ENCODE results near the gene PPP2R2D. TPM values are rescaled to one million over a fixed set of nuclear protein-coding genes. Genes with fewer than 3 reads are reported as not detected.

Gene PPP2R2D
- total RNA-seq, 4 donors from 2014 or later, result 39.2 to 79.0 (median 52.9) TPM

DNA sequence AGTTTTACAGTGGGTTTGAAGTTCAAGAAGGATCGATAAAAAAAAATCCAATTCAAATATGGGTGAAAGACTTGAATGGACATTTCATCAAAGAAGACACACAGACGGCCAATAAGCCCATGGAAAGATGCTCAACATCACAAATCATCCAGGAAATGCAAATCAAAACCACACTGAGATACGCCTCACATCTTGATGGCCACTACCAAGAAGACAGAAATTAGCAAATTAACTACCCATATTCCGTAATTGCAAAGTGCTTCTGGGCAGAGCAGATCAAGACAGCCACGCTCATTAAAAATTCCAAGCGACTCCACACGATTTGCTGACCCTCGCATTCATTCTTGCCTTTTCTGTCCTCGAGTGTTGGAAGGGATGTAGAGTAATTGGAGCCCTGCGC, 34.1 kb upstream of the PPP2R2D start:
- intact Hi-C loops (cut with DNase I; ENCODE audit: low total_unique reads), result no loop called here

DNA sequence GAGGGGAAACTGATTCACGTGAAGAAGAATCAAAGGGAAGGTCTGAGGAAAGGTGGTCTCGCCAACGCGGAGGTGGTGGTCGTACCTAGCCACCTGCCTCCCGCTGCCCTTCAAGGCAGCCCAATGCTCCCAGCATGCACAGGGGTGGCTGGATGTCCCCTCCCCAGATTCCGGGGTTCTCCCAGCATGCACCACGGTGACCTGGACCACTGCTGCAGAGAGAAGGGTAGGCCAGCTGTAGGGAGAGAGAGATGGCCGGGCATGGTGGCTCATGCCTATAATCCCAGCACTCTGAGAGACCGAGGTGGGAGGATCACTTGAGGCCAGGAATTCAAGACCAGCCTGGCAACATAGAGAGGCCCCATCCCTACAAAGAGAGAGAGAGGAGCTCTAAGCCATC, 32.4 kb upstream of the PPP2R2D start:
- H3K4me1 ChIP-seq, result no peaks in the 10 kb centered on the region
- intact Hi-C loops (cut with DNase I; ENCODE audit: low total_unique reads), result no loop called here
- TF ChIP-seq EP300 (IDR thresholded peaks at IDR 0.05; ENCODE audit: low read depth) (no peak), POLR2AphosphoS5 (IDR thresholded peaks at IDR 0.05) (no peak), POLR2A (IDR thresholded peaks at IDR 0.05) (no peak)
- TF ChIP-seq, protein P1, sequence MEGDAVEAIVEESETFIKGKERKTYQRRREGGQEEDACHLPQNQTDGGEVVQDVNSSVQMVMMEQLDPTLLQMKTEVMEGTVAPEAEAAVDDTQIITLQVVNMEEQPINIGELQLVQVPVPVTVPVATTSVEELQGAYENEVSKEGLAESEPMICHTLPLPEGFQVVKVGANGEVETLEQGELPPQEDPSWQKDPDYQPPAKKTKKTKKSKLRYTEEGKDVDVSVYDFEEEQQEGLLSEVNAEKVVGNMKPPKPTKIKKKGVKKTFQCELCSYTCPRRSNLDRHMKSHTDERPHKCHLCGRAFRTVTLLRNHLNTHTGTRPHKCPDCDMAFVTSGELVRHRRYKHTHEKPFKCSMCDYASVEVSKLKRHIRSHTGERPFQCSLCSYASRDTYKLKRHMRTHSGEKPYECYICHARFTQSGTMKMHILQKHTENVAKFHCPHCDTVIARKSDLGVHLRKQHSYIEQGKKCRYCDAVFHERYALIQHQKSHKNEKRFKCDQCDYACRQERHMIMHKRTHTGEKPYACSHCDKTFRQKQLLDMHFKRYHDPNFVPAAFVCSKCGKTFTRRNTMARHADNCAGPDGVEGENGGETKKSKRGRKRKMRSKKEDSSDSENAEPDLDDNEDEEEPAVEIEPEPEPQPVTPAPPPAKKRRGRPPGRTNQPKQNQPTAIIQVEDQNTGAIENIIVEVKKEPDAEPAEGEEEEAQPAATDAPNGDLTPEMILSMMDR (IDR thresholded peaks at IDR 0.05), result no peak
- H3K9me3 ChIP-seq, result no peaks in the 10 kb centered on the region
- DNase-seq, result no peak
- in situ Hi-C loops (cut with MboI; ENCODE audit: low pct_ligation_motif_present in 1 of 4, low pct_unique_long_range_greater_than_20kb in 1 of 4, low sequenced_read_pairs in 3 of 4), result no loop called here
- 76 to 86% methylated on average over 9 to 10 of the region's 10 CpGs for WGBS, 2 donors (ENCODE audit: low coverage in 1 of 2)
- H3K36me3 ChIP-seq, result no peaks in the 10 kb centered on the region
- H3K27ac ChIP-seq, result no peak overlapping the region
- no peak overlapping the region for H3K4me3 ChIP-seq
- H3K27me3 ChIP-seq, result no peaks in the 10 kb centered on the region

More for the DNA sequence above, 34.1 kb upstream of the PPP2R2D start:
- Histone ChIP-seq H3K27ac (no peak overlapping the region), H3K27me3 (no peaks in the 10 kb centered on the region), H3K4me3 (no peak overlapping the region), H3K9me3 (no peaks in the 10 kb centered on the region), H3K36me3 (no peaks in the 10 kb centered on the region), H3K4me1 (no peaks in the 10 kb centered on the region)
- DNase-seq, result no peak
- TF ChIP-seq, protein P1 (IDR thresholded peaks at IDR 0.05), result no peak
- TF ChIP-seq POLR2A (IDR thresholded peaks at IDR 0.05) (no peak), EP300 (IDR thresholded peaks at IDR 0.05; ENCODE audit: low read depth) (no peak), POLR2AphosphoS5 (IDR thresholded peaks at IDR 0.05) (no peak)
- in situ Hi-C loops (cut with MboI; ENCODE audit: low pct_ligation_motif_present in 1 of 4, low pct_unique_long_range_greater_than_20kb in 1 of 4, low sequenced_read_pairs in 3 of 4), result no loop called here
- 73 to 76% methylated on average over 7 to 10 of the region's 10 CpGs for WGBS, 2 donors (ENCODE audit: low coverage in 1 of 2)

DNA sequence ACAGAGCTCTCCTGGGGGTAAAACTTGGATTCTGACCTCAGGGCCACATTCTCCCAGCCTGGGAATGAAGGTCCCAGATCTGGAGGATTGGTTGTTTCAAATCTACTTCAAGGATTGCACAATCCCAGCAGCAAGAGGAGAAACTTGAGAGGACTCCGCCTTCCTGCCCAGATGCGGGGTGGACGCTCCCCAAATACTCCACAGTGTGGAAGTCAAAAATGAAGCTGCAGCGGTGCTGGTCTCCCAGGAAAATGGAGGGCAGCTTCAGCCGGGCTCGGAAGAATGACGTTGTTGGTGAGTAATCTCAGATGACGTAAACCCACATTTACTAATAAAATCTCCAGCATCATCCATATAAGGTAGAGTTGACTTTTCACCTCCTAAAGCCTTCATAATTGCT, 31.5 kb upstream of the PPP2R2D start:
- H3K9me3 ChIP-seq, result no peaks in the 10 kb centered on the region
- H3K4me1 ChIP-seq, result no peaks in the 10 kb centered on the region
- H3K27me3 ChIP-seq, result peaks cover 6% of the 10 kb centered on the region
- DNase-seq, result no peak
- intact Hi-C loops (cut with DNase I; ENCODE audit: low total_unique reads) (no loop called here), in situ Hi-C loops (cut with MboI; ENCODE audit: low pct_ligation_motif_present in 1 of 4, low pct_unique_long_range_greater_than_20kb in 1 of 4, low sequenced_read_pairs in 3 of 4) (no loop called here)
- 88 to 96% methylated on average over 6 to 8 of the region's 8 CpGs for WGBS, 2 donors (ENCODE audit: low coverage in 1 of 2)
- no peak overlapping the region for H3K27ac ChIP-seq
- no peak for TF ChIP-seq POLR2A (IDR thresholded peaks at IDR 0.05)
- TF ChIP-seq, protein P1 (IDR thresholded peaks at IDR 0.05), result no peak
- TF ChIP-seq EP300 (IDR thresholded peaks at IDR 0.05; ENCODE audit: low read depth), result no peak
- no peak for TF ChIP-seq POLR2AphosphoS5 (IDR thresholded peaks at IDR 0.05)
- H3K36me3 ChIP-seq, result no peaks in the 10 kb centered on the region
- H3K4me3 ChIP-seq, result no peak overlapping the region

DNA sequence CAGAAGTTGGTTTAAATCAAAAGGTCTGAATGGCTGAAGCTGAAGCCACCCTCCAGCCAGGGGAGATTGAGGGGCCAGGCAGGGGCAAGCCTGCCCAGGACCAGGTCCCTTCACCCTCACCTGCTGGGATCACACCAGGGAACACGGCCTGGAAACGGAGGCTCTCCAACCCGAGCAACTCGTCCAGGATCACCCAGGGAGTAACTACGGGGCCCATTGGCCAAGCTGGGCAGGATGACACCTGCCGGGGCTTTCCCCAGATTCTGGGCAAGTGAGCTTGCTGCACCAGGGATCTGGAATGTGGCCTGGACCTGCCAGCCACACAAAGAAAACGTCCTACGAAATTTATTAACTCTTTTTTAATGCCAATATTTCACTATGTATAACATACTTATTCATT, 30.4 kb upstream of the PPP2R2D start:
- Histone ChIP-seq H3K27ac (no peak overlapping the region), H3K4me1 (peaks cover 0 to 7% (median 2%) of the 10 kb centered on the region in 4 donors), H3K27me3 (peaks cover 14% of the 10 kb centered on the region), H3K36me3 (no peaks in the 10 kb centered on the region), H3K9me3 (no peaks in the 10 kb centered on the region), H3K4me3 (no peak overlapping the region)
- TF ChIP-seq, protein P1 (IDR thresholded peaks at IDR 0.05), result no peak
- TF ChIP-seq EP300 (IDR thresholded peaks at IDR 0.05; ENCODE audit: low read depth), result no peak
- TF ChIP-seq POLR2AphosphoS5 (IDR thresholded peaks at IDR 0.05), result no peak
- no peak for TF ChIP-seq POLR2A (IDR thresholded peaks at IDR 0.05)
- 71% methylated on average over 8 of the region's 8 CpGs; no CpG with 5 or more reads in 1 of the 2 donors for WGBS, 2 donors (ENCODE audit: low coverage in 1 of 2)
- DNase-seq, result no peak
- in situ Hi-C loops (cut with MboI; ENCODE audit: low pct_ligation_motif_present in 1 of 4, low pct_unique_long_range_greater_than_20kb in 1 of 4, low sequenced_read_pairs in 3 of 4) (no loop called here), intact Hi-C loops (cut with DNase I; ENCODE audit: low total_unique reads) (no loop called here)

Measured in transverse colon (tissue), 4 donors.